HG02970 (cell line): ENCODE measurements around the gene TEX38.
"Not testable (repeated sequence)": the region's sequence is repeated elsewhere in the genome, so short reads cannot be mapped to it uniquely, and the experiment has no call there.

Experiments used
- ATAC-seq: cut with Tn5 transposase; IDR thresholded peaks from one replicate; pipeline ENCODE4 v1.9.1; 2021; ENCODE audit warnings: mild to moderate bottlenecking, moderate library complexity, moderate number of reproducible peaks; ENCODE audit not compliant: unreplicated experiment, low FRiP score

The TEX38 gene

GRCh38 chr1:46686255-46686654, 14.6 kb downstream of the TEX38 start:
- ATAC-seq = no peak

- no peak for ATAC-seq
These were observed 15.5 kb downstream of the TEX38 start for GRCh38 chr1:46687093-46687659.

GRCh38 chr1:46687921-46688509, 16.4 kb downstream of the TEX38 start:
- ATAC-seq = no peak

GRCh38 chr1:46689356-46689755, 17.7 kb downstream of the TEX38 start:
- no peak for ATAC-seq

- no peak for ATAC-seq
These were observed 18.2 kb downstream of the TEX38 start for GRCh38 chr1:46689897-46690296.

GRCh38 chr1:46690931-46691421, 19.3 kb downstream of the TEX38 start:
- no peak for ATAC-seq

GRCh38 chr1:46691997-46692790, 20.5 kb downstream of the TEX38 start:
- ATAC-seq = no peak

- ATAC-seq = no peak
These were observed 21.4 kb downstream of the TEX38 start for GRCh38 chr1:46692811-46693770.

GRCh38 chr1:46694676-46695075, 23.0 kb downstream of the TEX38 start:
- not testable (repeated sequence) for ATAC-seq

- no peak for ATAC-seq
These were observed 25.4 kb downstream of the TEX38 start for GRCh38 chr1:46697053-46697452.

GRCh38 chr1:46699666-46700065, 28.0 kb downstream of the TEX38 start:
- no peak for ATAC-seq

- ATAC-seq = no peak
These were observed 32.4 kb downstream of the TEX38 start for GRCh38 chr1:46703927-46704641.

GRCh38 chr1:46705408-46705807, 33.8 kb downstream of the TEX38 start:
- no peak for ATAC-seq

- no peak for ATAC-seq
These were observed 36.5 kb downstream of the TEX38 start for GRCh38 chr1:46708121-46708520.

GRCh38 chr1:46714976-46715375, 43.3 kb downstream of the TEX38 start:
- ATAC-seq = no peak

- ATAC-seq = no peak
These were observed 46.0 kb downstream of the TEX38 start for GRCh38 chr1:46717654-46718053.

GRCh38 chr1:46718340-46718726, 46.7 kb downstream of the TEX38 start:
- no peak for ATAC-seq

- peak; percentile 97 for ATAC-seq
These were observed 47.3 kb downstream of the TEX38 start, which contains the start of gene EFCAB14 for GRCh38 chr1:46718727-46719622. Gene EFCAB14 (minus strand): TSS chr1:46719114. CDS start chr1:46718087, 1,027 bp downstream.

- ATAC-seq = no peak
These were observed 48.0 kb downstream of the TEX38 start for GRCh38 chr1:46719689-46720088.
